ENCODE measurements around the gene MSI2.

DNA sequence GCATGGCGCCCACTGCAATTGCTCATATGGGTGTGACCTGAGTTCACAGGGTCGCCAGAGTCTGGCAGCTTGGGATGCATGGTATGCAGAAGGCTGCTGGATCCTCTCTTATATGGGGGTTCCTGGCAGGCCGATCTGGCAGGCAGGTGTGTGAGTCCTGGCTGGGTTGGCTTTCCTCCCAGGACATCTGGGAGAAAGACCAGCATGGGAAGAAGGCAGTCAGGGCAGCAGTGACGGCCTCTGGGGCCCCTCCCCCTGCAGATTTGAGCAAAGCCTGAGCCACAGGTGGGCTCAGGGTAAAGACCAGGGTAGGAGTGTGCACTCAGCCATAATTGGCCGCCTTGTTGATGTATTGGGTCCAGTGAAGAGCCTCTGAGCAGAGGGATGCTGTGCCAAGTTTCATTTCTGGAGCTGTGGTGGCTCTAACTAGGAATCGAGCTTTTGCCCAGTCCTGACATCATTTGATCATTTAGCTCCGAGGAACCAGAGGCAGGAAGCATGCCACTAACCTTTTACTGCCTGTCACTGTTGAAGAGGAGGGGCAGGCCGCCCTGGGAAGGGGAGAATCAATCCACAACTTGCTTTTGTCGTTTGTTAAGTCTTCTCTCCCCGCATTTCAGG is 314.5 kb downstream of the MSI2 start:
- TF ChIP-seq, protein P1, sequence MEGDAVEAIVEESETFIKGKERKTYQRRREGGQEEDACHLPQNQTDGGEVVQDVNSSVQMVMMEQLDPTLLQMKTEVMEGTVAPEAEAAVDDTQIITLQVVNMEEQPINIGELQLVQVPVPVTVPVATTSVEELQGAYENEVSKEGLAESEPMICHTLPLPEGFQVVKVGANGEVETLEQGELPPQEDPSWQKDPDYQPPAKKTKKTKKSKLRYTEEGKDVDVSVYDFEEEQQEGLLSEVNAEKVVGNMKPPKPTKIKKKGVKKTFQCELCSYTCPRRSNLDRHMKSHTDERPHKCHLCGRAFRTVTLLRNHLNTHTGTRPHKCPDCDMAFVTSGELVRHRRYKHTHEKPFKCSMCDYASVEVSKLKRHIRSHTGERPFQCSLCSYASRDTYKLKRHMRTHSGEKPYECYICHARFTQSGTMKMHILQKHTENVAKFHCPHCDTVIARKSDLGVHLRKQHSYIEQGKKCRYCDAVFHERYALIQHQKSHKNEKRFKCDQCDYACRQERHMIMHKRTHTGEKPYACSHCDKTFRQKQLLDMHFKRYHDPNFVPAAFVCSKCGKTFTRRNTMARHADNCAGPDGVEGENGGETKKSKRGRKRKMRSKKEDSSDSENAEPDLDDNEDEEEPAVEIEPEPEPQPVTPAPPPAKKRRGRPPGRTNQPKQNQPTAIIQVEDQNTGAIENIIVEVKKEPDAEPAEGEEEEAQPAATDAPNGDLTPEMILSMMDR (IDR thresholded peaks at IDR 0.05; ENCODE audit: low read length), result no peak
- TF ChIP-seq EZH2 (IDR thresholded peaks at IDR 0.05; ENCODE audit: borderline replicate concordance, low read length), result no peak
